Caki2 (cell line): Measurements from ENCODE around the gene PRRG2. TPM values are rescaled to one million over a fixed set of nuclear protein-coding genes. Genes with fewer than 3 reads are reported as not detected.

Experiments
- DNase-seq: peaks from one replicate; pipeline ENCODE4 v3.0.0-alpha.2; 2015; ENCODE audit warnings: low read depth
- in situ Hi-C: cut with HindIII; loops from 2 replicates; pipeline ENCODE4 v1.10.0; 2016; ENCODE audit warnings: low sequenced_read_pairs, low pct_unique_long_range_greater_than_20kb, mixed read lengths
- total RNA-seq: library from RNA; depleted of rRNA; stranded (reverse); fragments of >200 nt; shearing (Covaris generic); gene quantifications from 2 replicates; pipeline ENCODE4 v1.2.3, GENCODE V29; 2014; ENCODE audit warnings: low replicate concordance

The PRRG2 gene
- total RNA-seq, 1 experiment from 2014 or later, result 9.5 TPM

DNA sequence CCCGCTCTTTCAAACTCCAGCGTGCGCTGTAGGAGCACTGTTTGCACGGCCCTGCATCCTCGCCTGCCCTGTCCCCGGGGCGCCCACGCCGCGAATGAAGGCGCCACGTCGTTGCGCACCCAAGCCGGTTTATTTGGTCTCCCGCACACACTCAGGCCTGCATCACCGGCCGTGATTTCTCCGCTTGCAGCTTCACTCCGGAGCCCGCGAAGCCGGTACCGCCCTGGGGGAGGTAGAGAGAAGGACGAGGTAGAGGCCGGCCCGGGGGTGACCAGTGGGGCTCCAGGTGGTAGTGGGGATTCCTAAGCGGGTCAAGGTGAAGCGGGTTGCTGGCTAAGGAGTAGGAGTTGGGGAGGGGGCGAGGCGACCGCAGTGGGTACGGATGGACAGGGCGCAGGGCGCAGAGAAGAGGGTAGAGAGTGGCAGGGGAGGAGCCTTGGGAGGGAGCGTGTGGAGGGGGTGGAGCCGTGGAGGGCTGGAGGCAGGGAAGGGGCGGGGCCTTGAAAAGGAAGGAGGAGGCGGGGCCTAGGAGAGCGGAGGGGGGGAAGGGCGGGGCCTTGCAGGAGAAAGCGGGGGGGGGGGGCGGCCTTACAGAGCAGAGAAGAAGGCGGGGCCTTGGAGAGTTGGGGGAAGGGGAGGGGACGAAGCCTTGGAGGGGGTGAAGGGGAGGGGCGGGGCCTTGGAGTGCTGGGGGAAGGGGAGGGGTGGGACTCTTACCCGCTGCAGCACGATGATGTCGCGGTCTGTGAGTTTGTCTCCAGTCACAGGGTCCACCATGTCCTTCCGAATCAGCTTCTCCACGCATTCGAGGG, 25.3 kb upstream of the PRRG2 start:
- DNase-seq, result no peak
- in situ Hi-C loops, result no loop called here

DNA sequence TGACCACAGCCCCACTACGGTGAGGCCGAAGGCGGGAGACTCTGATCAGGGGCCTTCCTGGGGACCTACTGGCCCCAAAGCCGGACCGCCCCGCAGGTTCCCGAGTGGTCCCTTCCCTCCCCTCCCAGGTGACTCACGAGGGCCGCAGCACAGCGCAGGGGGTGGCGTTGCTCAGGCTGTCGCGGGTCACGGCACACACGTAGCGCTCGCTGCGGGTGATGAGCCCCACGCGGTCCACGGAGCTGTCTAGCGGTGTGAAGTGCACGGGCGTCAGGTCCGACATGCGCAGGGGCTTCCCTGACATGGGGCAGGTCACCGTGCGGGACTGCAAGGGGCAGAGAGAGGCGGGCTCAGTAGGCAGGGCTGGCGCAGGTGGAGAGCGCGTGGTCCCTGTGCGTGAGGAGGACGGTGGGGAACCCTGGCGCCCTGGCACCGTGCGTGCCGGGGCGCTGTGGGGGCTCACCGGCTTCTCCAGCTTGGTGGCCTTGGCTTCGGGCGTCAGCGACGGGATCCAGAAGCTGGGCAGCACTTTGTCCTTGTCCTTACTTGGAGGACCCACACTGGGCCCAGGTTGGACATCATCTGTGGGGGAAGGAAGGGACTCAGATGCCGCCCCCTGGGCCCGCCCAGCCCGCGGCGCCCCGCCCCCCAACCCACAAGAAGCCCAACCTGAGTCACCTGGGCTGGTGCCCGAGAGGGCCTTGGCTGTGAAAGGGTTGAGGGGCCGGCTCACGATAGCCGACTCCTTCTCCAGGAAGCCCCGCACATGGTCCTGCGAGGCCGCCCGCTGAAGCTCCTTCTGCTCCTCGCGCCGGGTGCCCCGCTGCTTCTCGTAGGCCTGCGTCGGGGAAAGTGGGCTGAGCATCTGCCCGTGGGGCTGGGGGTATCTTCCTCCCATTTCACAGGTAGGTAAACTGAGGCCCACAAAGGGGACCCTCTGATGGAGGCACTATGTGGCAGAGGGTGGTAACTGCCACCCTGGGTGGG, 24.4 kb upstream of the PRRG2 start:
- no peak for DNase-seq
- in situ Hi-C loops, result no loop called here

DNA sequence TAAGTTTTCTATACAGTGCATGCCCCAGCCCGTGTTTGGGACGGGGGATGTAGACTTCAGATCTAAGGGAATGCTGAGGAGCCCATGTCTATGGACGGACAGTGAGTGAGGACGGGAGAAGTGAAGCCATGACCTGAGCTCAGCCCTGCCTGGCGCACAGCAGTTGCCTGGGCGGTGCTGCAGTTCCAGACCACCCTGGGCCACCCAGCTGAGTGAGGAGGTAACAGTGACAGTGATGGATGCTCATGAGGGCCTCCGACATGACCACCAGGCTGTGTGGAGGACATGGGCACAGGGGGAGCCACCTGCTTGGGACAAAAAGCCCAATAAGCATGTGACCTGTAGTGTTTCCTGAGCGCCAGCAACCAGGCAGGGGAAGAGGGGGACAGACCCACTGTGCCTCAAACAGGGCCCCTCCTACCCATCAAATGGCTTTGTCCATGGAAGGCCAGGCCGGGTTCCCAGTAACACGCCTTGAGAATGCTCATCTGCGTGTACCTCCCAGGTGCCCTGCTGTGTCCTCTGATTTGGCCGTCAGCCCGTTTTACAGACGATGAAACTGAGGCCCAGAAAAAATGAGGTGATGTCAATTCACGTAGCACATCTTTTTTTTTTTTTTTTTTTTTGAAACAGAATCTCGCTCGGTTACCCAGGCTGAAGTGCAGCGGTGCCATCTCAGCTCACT, 23.3 kb upstream of the PRRG2 start:
- in situ Hi-C loops, result no loop called here
- DNase-seq, result no peak

DNA sequence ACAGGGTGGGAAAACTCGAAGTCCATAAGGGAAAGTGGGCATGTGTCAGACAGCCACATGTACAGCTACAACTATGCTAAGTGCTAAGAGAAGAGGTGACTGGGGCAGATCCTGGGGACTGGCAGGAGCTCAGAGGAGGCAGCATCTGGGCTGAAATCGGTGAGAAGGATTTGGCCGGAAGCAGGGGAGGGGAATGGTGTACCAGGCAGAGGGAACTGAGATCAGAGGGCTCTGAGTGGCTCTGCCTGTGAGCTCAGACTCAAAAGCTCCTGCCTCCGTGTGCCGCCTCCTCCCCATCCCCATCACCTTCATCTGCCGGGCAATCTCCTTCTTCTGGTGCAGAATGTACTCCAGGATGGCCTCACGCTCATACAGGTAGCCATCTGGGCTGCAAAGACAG, 22.5 kb upstream of the PRRG2 start:
- in situ Hi-C loops, result no loop called here
- DNase-seq, result no peak

DNA sequence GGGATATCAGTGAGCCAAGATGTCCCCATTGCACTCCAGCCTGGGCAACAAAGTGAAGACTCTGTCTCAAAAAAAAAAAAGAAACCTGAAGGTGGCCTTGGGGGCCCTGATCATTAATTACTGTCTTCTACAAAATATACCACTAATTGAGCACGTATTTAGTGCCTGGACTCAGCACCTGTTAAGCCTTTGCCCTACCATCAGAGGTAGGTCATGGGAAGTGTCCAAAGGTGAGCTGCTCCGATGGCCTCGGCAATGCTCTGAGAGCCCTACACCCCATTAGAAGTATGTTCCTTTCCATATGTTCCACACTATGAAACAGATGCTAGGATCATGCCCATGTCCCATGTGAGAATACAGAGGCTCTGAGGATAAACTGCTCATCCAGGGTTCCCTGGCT, 21.7 kb upstream of the PRRG2 start:
- DNase-seq, result no peak
- in situ Hi-C loops, result no loop called here

DNA sequence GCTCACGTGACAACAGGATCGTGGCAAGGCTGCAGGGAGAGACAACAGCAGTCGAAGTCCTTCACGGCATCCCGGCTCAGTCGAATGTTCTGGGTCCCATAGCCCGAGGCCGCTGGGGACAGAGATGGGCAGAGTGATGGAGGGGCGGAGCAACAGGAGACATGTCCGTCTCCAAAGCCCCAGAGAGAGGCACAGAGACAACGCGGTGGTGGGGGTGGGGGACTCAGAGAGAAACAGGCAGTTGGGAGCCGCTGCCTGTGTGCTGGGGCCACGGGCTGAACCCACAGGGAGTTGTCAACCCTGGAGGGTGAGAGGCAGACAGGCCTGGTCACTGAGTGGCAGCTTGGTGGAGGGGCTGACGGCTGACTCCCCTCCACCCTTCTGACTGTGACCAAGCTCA, 21.2 kb upstream of the PRRG2 start:
- in situ Hi-C loops, result no loop called here
- DNase-seq, result no peak

DNA sequence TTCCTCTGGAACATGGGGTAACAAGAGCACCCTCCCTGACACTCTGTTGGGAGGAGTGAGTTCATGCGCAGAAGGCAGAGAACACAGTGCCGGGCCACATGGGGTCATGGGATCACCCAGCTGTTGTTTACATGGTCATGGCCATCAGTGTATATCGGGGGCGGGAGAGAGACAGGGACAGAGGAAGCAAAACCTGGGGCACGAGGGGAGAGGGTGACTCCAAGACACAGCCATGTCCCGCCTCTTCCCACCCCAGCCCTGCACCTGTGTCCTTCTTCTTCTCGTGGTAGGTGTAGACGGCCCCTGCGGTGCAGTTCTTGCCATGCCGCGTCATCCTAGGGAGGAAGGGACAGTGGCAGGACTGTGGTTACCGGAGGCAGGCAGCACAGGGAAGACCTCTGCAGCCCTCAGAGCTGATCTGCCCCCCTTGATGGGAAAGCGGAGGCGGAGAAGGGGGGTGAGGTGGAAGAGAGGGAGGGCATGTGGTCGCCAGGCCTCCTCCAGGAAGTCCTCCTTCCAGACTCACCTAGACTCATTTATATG, 20.7 kb upstream of the PRRG2 start:
- in situ Hi-C loops, result no loop called here
- no peak for DNase-seq

DNA sequence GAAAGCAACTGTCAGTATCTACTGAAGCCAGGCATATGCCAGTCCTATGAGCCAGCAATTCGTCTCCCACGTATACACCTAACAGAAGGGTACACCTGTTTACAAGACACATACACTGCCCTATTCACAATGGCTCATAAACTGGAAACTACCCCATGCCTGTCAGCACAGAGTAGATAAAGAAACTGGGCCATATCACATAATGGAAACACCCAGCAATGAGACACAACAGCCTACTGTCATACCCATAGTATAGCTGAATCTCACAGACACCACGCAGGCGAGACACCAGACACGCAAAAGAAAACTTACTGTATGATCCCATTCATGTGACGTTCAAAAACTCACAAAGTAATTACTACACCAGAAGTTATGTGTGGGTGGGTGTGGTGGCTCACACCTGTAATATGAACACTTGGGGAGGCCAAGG, 16.5 kb upstream of the PRRG2 start:
- in situ Hi-C loops, result no loop called here
- DNase-seq, result no peak

DNA sequence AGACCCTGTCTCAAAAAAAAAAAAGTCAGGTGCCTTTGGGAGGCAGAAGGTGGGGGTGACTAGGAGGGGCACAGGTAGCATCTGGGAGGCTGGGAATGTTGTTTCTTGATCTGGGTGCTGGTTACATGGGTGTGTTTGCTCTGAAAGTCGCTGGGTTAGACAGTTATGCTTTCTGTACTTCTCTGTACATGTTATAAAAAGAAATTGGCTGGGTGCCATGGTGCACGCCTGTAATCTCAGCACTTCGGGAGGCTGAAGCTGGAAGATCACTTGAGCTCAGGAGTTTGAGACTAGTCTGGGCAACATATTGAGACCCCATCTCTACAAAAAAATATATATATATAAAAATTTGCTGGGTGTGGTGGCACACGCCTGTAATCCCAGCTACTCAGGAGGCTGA, 15.9 kb upstream of the PRRG2 start:
- DNase-seq, result no peak
- in situ Hi-C loops, result no loop called here

DNA sequence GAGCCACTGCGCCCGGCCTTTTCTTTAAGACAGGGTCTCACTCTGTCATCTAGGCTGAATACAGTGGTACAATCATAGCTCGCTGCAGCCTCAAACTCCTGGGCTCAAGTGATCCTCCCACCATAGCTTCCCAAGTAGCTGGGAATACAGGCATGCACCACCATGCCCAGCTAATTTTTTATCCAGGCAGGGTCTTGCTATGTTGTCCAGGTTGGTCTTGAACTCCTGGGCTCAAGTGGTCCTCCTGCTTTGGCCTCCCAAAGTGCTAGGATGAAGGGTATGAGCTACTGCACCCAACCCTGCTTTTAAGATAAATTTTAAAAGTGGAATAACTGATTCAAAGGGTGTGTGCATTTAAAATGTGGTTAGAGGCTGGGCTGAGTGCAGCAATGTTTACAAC, 14.8 kb upstream of the PRRG2 start:
- in situ Hi-C loops, result no loop called here
- DNase-seq, result no peak

DNA sequence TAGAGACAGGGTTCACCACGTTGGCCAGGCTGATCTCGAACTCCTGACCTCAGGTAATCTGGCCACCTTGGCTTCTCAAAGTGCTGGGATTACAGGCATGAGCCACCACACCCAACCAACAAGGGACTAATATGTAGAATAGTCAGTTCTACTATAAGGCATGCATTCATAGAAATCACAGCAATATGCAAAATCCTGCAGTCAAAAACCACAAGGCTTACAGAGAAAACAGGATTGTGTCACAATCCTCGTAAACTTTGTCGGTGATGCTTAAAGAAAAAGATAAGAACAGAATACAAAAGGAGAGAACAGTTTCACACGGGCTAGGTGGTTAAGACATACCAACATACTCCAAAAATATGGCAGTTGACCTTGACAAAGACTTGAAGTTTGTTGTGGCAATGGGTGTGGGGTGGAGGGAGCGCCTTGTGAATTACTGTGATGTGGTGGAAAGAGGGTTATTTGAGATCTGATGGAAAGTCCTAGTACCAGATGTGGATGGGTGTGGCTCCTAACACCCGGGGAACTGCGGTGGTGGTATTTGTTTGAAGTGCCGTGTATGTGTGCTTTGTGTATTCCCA, 13.2 kb upstream of the PRRG2 start:
- in situ Hi-C loops, result no loop called here

DNA sequence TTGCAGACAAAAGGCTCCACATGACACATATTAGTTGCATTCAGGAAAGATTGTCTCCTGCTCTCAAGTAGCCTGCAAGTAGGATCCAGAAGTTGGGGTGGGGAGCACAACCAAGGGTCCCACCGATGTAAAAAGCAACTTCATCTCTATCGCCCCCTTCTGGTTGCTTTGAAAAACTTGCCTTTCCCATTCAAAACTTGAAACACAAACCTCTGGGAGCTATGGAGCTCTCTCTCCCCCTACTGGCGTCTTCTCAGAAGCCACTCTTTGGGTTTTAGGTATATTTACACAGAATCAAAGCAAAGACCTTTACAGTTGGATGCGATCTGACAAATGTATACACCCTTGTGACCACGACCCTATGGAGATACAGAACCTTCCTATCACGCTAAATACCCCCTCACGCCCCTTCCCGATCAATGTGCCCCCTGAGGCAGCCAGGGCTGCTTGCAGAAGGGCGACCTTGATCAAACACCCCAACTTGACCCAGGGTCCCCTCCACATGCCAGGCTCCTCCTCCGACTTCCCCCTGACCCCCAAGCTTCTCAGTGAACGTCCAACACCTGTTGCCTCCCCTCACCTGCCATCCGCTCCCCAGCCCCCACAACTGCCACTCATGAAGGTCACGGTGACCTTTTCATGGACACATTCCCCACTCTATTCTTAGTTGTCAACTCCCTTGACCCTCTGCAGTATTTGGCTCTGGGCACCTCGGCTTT, 10.8 kb upstream of the PRRG2 start:
- peak; percentile 68 for DNase-seq
- in situ Hi-C loops, result no loop called here

More for the DNA sequence above, 13.2 kb upstream of the PRRG2 start:
- no peak for DNase-seq

DNA sequence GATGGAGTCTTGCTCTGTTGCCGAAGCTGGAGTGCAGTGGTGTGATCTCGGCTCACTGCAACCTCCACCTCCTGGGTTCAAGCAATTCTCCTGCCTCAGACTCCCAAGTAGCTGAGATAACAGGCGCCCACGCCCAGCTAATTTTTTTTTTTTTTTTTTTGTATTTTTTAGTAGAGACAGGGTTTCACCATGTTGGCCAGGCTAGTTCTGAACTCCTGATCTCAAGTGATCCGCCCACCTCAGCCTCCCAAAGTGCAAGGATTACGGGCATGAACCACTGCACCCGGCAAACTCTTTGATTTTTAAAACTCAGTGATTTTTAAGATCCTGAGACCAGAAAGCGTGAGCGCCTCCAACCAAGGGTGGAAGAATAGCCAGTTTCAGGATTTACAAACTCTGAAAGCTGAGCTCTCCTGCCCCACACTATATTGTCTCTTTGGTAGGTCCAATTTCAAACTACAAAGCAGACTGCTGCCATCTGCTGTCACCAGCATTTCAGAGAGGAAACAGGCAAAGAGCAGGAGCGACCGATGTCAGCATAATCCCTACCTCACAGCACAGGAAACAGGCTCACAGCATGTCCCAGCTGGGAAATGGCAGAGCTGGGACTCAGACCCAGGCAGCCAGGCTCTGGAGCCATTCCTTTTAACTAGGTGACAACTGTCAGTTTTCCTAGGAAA, 10.0 kb upstream of the PRRG2 start:
- DNase-seq, result peak; percentile 30
- in situ Hi-C loops, result no loop called here

DNA sequence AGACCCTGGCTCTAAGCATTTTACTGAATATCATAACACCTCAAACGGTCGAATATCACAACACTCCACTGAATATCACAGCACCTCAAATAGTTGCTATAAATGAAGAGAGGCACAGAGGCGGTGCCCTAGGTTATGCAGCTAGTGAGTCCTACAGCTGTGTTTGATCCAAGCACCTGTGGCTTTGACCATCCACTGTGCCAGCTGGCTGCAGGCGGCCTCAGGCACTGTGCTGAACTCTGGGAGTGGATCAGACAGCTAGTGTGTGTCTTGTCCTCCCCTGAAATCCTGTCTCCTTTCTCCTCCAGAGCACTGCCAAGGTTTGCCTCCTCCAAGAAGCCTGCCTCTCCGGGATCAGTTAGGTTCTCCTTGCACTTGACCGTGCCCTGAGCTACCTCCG, 8.1 kb upstream of the PRRG2 start:
- in situ Hi-C loops, result no loop called here
- no peak for DNase-seq

DNA sequence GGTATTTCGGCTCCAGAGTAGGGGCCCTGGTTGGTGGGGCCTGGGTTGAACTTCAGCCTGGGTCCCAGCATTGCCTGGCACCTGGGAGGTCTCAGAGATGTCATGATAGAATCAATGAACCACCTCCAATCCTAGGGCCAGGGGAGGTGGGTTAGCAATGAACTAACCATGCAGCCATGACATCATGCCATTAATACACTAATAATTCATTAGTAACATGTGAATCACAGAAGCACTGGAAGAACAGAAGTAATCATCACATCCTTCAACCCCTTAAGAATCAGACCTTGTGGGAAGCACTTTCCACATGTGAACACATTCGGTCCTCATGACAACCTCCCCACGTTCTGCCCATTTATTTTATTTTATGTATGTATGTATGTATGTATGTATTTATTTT, 7.7 kb upstream of the PRRG2 start:
- in situ Hi-C loops, result no loop called here
- DNase-seq, result no peak

DNA sequence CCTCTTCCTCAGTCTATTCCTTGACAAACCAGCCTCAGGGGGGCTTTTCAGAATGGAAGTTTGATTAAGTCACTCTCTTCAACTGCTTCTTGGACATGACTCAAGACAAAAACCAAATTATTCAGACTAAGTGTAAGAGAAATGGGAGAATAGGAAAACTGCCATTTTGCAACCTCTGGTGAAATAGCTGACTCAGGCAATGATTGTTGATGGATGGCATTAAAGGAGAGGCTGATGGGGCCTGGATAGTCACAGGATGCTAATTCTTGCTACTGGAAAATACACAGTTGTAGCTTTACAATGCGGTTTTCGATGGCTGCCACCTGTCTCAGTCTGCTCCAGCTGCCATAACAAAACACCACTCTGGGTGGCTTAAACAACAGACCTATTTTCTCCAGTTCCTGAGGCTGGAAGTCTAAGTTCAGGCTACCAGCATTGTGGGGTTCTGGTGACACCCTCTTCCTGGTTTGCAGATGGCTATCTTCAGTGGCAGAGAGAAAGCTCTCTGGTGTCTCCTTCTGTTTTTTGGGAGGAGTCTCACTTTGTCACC, 6.8 kb upstream of the PRRG2 start:
- in situ Hi-C loops, result no loop called here

DNA sequence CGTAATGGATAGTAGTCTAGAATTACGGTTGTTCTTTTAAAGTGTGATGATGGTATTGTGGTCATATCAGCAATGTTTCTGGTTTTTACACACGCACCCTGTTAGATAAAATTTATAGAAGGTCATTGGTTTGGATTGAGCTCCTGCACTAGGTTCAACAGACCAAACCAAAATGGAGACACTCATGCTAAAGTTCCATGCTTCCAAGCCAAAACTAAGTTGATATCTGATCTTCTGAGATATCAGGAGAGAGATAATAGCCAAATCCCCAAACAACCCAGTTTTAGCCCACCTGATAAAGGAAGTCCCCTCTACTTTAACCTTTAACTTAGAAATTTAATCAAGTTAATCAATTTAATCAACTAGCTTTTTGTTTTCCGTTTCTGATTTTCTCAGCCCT, 1.9 kb upstream of the PRRG2 start:
- DNase-seq, result no peak
- in situ Hi-C loops, result no loop called here

More for the DNA sequence above, 6.8 kb upstream of the PRRG2 start:
- no peak for DNase-seq
